ENCODE data around the gene EFCAB8.

The EFCAB8 gene

DNA sequence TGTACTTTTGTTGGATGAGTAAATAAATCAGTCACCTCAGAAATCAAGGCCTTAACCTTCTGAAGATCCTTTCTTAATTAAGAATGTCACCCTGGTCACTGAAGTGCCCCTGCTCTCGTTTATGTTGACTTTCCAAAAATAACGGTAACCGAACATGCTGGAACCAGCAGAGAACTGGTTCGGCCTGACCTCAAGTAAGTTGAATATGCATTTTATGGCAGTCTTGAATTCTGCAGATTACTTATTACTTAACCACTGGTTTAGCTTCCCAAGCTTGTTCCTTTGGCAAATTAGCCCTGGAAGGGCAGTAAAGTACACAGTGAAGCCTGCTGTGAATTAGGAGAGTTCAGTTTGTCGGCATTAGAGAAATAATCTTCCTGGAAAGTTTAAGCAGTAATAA is 26.7 kb upstream of the EFCAB8 start:
- Histone ChIP-seq H3K9me2 (replicated peaks; ENCODE audit: control insufficient read depth, low read length) (no peaks in the 10 kb centered on the region), H3K4me1 (ENCODE audit: control insufficient read depth, low read length) (no peaks in the 10 kb centered on the region), H3F3A (ENCODE audit: control insufficient read depth, insufficient read depth) (no peaks in the 10 kb centered on the region), H3K27me3 (ENCODE audit: control insufficient read depth, low read length) (no peaks in the 10 kb centered on the region), H3K9me3 (ENCODE audit: control insufficient read depth, insufficient read depth, low read length) (no peaks in the 10 kb centered on the region), H4K20me1 (ENCODE audit: control insufficient read depth, insufficient read depth, low read depth, low read length) (peaks cover 5% of the 10 kb centered on the region; the same call in 1 of the 2 replicates), H3K4me3 (ENCODE audit: low read length) (no peak overlapping the region), H3K79me2 (ENCODE audit: control insufficient read depth, low read length) (peaks cover 86% of the 10 kb centered on the region), H3K36me3 (ENCODE audit: control insufficient read depth, low read length) (peaks cover 80% of the 10 kb centered on the region), H3K27ac (ENCODE audit: low read depth, low read length) (no peak overlapping the region), H3K4me2 (ENCODE audit: low read length) (no peak overlapping the region)
- TF ChIP-seq, protein P1, sequence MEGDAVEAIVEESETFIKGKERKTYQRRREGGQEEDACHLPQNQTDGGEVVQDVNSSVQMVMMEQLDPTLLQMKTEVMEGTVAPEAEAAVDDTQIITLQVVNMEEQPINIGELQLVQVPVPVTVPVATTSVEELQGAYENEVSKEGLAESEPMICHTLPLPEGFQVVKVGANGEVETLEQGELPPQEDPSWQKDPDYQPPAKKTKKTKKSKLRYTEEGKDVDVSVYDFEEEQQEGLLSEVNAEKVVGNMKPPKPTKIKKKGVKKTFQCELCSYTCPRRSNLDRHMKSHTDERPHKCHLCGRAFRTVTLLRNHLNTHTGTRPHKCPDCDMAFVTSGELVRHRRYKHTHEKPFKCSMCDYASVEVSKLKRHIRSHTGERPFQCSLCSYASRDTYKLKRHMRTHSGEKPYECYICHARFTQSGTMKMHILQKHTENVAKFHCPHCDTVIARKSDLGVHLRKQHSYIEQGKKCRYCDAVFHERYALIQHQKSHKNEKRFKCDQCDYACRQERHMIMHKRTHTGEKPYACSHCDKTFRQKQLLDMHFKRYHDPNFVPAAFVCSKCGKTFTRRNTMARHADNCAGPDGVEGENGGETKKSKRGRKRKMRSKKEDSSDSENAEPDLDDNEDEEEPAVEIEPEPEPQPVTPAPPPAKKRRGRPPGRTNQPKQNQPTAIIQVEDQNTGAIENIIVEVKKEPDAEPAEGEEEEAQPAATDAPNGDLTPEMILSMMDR (IDR thresholded peaks at IDR 0.05; ENCODE audit: low read depth, low read length, poor library complexity, severe bottlenecking) = no peak
- no peak for TF ChIP-seq EZH2phosphoT487 (IDR thresholded peaks at IDR 0.05; ENCODE audit: borderline replicate concordance, low read length)

DNA sequence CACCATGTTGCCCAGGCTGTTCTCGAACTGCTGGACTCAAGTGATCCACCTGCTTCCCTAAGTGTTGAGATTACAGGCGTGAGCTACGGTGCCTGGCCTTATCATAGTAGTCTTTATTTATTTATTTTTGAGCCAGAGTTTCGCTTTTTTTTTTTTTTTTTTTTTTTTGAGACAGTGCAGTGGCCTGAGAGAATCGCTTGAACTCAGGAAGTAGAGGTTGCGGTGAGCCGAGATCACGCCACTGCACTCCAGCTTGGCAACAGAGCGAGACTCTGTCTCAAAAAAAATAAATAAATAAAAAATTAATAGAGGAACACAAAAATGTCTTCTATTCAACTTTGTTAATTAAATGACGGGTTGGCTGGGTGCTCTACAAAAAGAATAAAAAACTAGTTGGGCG is 26.1 kb upstream of the EFCAB8 start:
- H4K20me1 ChIP-seq (ENCODE audit: control insufficient read depth, insufficient read depth, low read depth, low read length) = peaks cover 5% of the 10 kb centered on the region; the same call in 1 of the 2 replicates
- peaks cover 79% of the 10 kb centered on the region for H3K36me3 ChIP-seq (ENCODE audit: control insufficient read depth, low read length)
- no peaks in the 10 kb centered on the region for H3K9me2 ChIP-seq (replicated peaks; ENCODE audit: control insufficient read depth, low read length)
- H3K4me2 ChIP-seq (ENCODE audit: low read length) = no peak overlapping the region
- no peaks in the 10 kb centered on the region for H3K9me3 ChIP-seq (ENCODE audit: control insufficient read depth, insufficient read depth, low read length)
- TF ChIP-seq EZH2phosphoT487 (IDR thresholded peaks at IDR 0.05; ENCODE audit: borderline replicate concordance, low read length) = no peak
- TF ChIP-seq, protein P1 (IDR thresholded peaks at IDR 0.05; ENCODE audit: low read depth, low read length, poor library complexity, severe bottlenecking) = no peak
- no peaks in the 10 kb centered on the region for H3F3A ChIP-seq (ENCODE audit: control insufficient read depth, insufficient read depth)
- no peak overlapping the region for H3K4me3 ChIP-seq (ENCODE audit: low read length)
- no peak overlapping the region for H3K27ac ChIP-seq (ENCODE audit: low read depth, low read length)
- no peaks in the 10 kb centered on the region for H3K27me3 ChIP-seq (ENCODE audit: control insufficient read depth, low read length)
- H3K79me2 ChIP-seq (ENCODE audit: control insufficient read depth, low read length) = peaks cover 82% of the 10 kb centered on the region
- H3K4me1 ChIP-seq (ENCODE audit: control insufficient read depth, low read length) = no peaks in the 10 kb centered on the region

DNA sequence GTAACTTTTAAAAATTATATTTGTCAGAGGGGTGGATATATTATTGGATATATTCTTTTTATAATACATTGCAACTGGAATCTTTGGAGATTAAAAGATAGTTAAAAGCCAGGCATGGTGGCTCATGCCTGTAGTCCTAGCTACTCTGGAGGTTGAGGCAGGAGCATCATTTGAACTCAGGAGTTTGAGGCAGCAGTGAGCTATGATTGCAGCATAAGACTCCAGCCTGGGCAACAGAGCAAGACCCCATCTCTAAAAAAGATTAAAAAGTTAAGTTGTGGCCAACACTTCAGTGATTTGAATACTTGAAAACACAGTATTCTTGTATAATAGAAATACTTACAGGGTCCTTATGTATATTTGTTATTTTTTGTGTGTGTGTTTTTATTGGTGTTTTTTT is 23.8 kb upstream of the EFCAB8 start:
- Histone ChIP-seq H3K36me3 (ENCODE audit: control insufficient read depth, low read length) (peaks cover 82% of the 10 kb centered on the region), H3K9me3 (ENCODE audit: control insufficient read depth, insufficient read depth, low read length) (no peaks in the 10 kb centered on the region), H4K20me1 (ENCODE audit: control insufficient read depth, insufficient read depth, low read depth, low read length) (no peaks in the 10 kb centered on the region), H3K27ac (ENCODE audit: low read depth, low read length) (no peak overlapping the region), H3K4me3 (ENCODE audit: low read length) (no peak overlapping the region), H3K79me2 (ENCODE audit: control insufficient read depth, low read length) (peaks cover 75% of the 10 kb centered on the region), H3K27me3 (ENCODE audit: control insufficient read depth, low read length) (no peaks in the 10 kb centered on the region), H3K9me2 (replicated peaks; ENCODE audit: control insufficient read depth, low read length) (no peaks in the 10 kb centered on the region), H3F3A (ENCODE audit: control insufficient read depth, insufficient read depth) (peaks cover 3% of the 10 kb centered on the region; the same call in 1 of the 2 replicates), H3K4me1 (ENCODE audit: control insufficient read depth, low read length) (no peaks in the 10 kb centered on the region), H3K4me2 (ENCODE audit: low read length) (no peak overlapping the region)
- no peak for TF ChIP-seq EZH2phosphoT487 (IDR thresholded peaks at IDR 0.05; ENCODE audit: borderline replicate concordance, low read length)
- TF ChIP-seq, protein P1 (IDR thresholded peaks at IDR 0.05; ENCODE audit: low read depth, low read length, poor library complexity, severe bottlenecking) = no peak
